Measurements from ENCODE around the gene SMIM9.
"Not testable (repeated sequence)": the region's sequence is repeated elsewhere in the genome, so short reads cannot be mapped to it uniquely, and the experiment has no call there.

SMIM9 gene

GRCh38 chrX:154834562-154834961, at the start of gene SMIM9:
Gene SMIM9 (minus strand): TSS chrX:154834662. CDS start chrX:154830856, 3,806 bp downstream.
- no peak for DNase-seq

GRCh38 chrX:154884069-154884468, 49.6 kb upstream of the SMIM9 start:
- DNase-seq = not testable (repeated sequence)

GRCh38 chrX:154873329-154873728, 38.9 kb upstream of the SMIM9 start:
- DNase-seq = no peak

GRCh38 chrX:154868522-154868921, 34.1 kb upstream of the SMIM9 start:
- not testable (repeated sequence) for DNase-seq

GRCh38 chrX:154855256-154855655, 20.8 kb upstream of the SMIM9 start:
- no peak for DNase-seq

- DNase-seq = no peak
These were observed 16.6 kb upstream of the SMIM9 start for GRCh38 chrX:154850957-154851611.

- DNase-seq = peak in 1 of 2 donors; percentile 42
These were observed 6.4 kb upstream of the SMIM9 start for GRCh38 chrX:154840856-154841255.

- no peak for DNase-seq
These were observed 1.7 kb upstream of the SMIM9 start for GRCh38 chrX:154836163-154836562.

GRCh38 chrX:154833746-154834274, 652 bp downstream of the SMIM9 start:
- DNase-seq = no peak

GRCh38 chrX:154829926-154830442, 4.5 kb downstream of the SMIM9 start:
- no peak for DNase-seq

GRCh38 chrX:154829134-154829533, 5.3 kb downstream of the SMIM9 start:
- no peak for DNase-seq

GRCh38 chrX:154828016-154828408, 6.5 kb downstream of the SMIM9 start:
- DNase-seq = no peak

- peak in 1 of 2 donors; percentile 30 for DNase-seq
These were observed 7.1 kb downstream of the SMIM9 start for GRCh38 chrX:154827194-154828015.

GRCh38 chrX:154825586-154825985, 8.9 kb downstream of the SMIM9 start:
- not testable (repeated sequence) for DNase-seq

GRCh38 chrX:154824638-154825037, 9.8 kb downstream of the SMIM9 start:
- DNase-seq = no peak

- no peak for DNase-seq
These were observed 12.4 kb downstream of the SMIM9 start for GRCh38 chrX:154822029-154822428.

GRCh38 chrX:154821523-154821922, 12.9 kb downstream of the SMIM9 start:
- no peak for DNase-seq

- DNase-seq = no peak
These were observed 14.6 kb downstream of the SMIM9 start for GRCh38 chrX:154819771-154820341.

- DNase-seq = no peak
These were observed 15.3 kb downstream of the SMIM9 start for GRCh38 chrX:154818916-154819770.

- DNase-seq = not testable (repeated sequence)
These were observed 17.3 kb downstream of the SMIM9 start for GRCh38 chrX:154817048-154817618.

- DNase-seq = not testable (repeated sequence)
These were observed 18.1 kb downstream of the SMIM9 start for GRCh38 chrX:154816326-154816898.
